Liver (tissue), 9 donors: ENCODE results near the gene RAG1. TPM values are rescaled to one million over a fixed set of nuclear protein-coding genes. Genes with fewer than 3 reads are reported as not detected.

Source experiments
- DNase-seq: peaks from one replicate; pipeline ENCODE4 v3.0.0-alpha.2; 2017; ENCODE audit warnings: low spot score
- H3K27ac ChIP-seq, 2 donors: one replicate each; pipeline ENCODE4 v1.7.0; 2013; ENCODE audit warnings: inconsistent platforms in 2 of 2, low read length in 2 of 2, control low read depth in 1 of 2, low read depth in 1 of 2, mild to moderate bottlenecking in 1 of 2
- H3K27me3 ChIP-seq, 4 donors: one replicate each; pipeline versions ENCODE4 v1.6.1 to v1.7.0; 2013; ENCODE audit warnings: low read length in 3 of 4, inconsistent platforms in 1 of 4, mild to moderate bottlenecking in 1 of 4, moderate library complexity in 1 of 4; ENCODE audit not compliant: control insufficient read depth in 4 of 4, insufficient read depth in 4 of 4
- H3K36me3 ChIP-seq, 4 donors: one replicate each; pipeline versions ENCODE4 v1.6.1 to v1.7.0; 2013; ENCODE audit warnings: low read length in 3 of 4, mild to moderate bottlenecking in 3 of 4, low read depth in 1 of 4, moderate library complexity in 1 of 4; ENCODE audit not compliant: control insufficient read depth in 4 of 4, insufficient read depth in 3 of 4
- H3K4me1 ChIP-seq, 4 donors: one replicate each; pipeline versions ENCODE4 v1.6.1 to v1.7.0; 2013; ENCODE audit warnings: low read length in 3 of 4, mild to moderate bottlenecking in 3 of 4, moderate library complexity in 1 of 4; ENCODE audit not compliant: control insufficient read depth in 4 of 4, insufficient read depth in 4 of 4
- H3K4me3 ChIP-seq, 3 donors: one replicate each; pipeline versions ENCODE4 v1.6.1 to v1.7.0; 2013; ENCODE audit warnings: low read length in 3 of 3, control low read depth in 1 of 3, low read depth in 1 of 3, mild to moderate bottlenecking in 1 of 3
- H3K9ac ChIP-seq, 2 donors: one replicate each; pipeline ENCODE4 v1.7.0; 2013; ENCODE audit warnings: low read length in 2 of 2, mild to moderate bottlenecking in 2 of 2, moderate library complexity in 2 of 2, control low read depth in 1 of 2, low read depth in 1 of 2
- H3K9me3 ChIP-seq, 4 donors: one replicate each; pipeline versions ENCODE4 v1.6.1 to v1.7.0; 2013; ENCODE audit warnings: low read length in 3 of 4; ENCODE audit not compliant: control insufficient read depth in 4 of 4
- ATF3 ChIP-seq: IDR thresholded peaks from 2 replicates; pipeline ENCODE4 v1.6.1; 2016; ENCODE audit warnings: antibody characterized with exemption
- CTCF ChIP-seq: fragments of 150-350 bp; IDR thresholded peaks from 2 replicates; pipeline ENCODE4 v1.5.1; 2017; ENCODE audit warnings: improper control_type of control experiment, low read depth, low read length; ENCODE audit not compliant: missing input control
- FOXA1 ChIP-seq: IDR thresholded peaks from 2 replicates; pipeline ENCODE4 v1.6.1; 2016; ENCODE audit warnings: antibody characterized with exemption
- FOXA2 ChIP-seq: IDR thresholded peaks from 2 replicates; pipeline ENCODE4 v1.6.1; 2016; ENCODE audit warnings: antibody characterized with exemption
- GABPA ChIP-seq, 2 donors: IDR thresholded peaks in 1 of 2; conservative IDR thresholded peaks in 1 of 2; 2 replicates each; pipeline ENCODE4 v1.6.1; 2016; ENCODE audit warnings: antibody characterized with exemption in 2 of 2, mild to moderate bottlenecking in 1 of 2, moderate library complexity in 1 of 2
- HNF4A ChIP-seq, 2 donors: conservative IDR thresholded peaks; 2 replicates each; pipeline ENCODE4 v1.6.1; 2016; ENCODE audit warnings: antibody characterized with exemption in 2 of 2, mild to moderate bottlenecking in 2 of 2
- HNF4G ChIP-seq: IDR thresholded peaks from 2 replicates; pipeline ENCODE4 v1.6.1; 2016; ENCODE audit warnings: antibody characterized with exemption
- JUND ChIP-seq, 2 donors: IDR thresholded peaks; 2 replicates each; pipeline ENCODE4 v1.6.1; 2016; ENCODE audit warnings: antibody characterized with exemption in 2 of 2
- MAX ChIP-seq: IDR thresholded peaks from 2 replicates; pipeline ENCODE4 v1.6.1; 2016; ENCODE audit warnings: antibody characterized with exemption
- NR2F2 ChIP-seq: IDR thresholded peaks from 2 replicates; pipeline ENCODE4 v1.6.1; 2016; ENCODE audit warnings: antibody characterized with exemption
- REST ChIP-seq: IDR thresholded peaks from 2 replicates; pipeline ENCODE4 v1.6.1; 2016; ENCODE audit warnings: antibody characterized with exemption, mild to moderate bottlenecking
- SP1 ChIP-seq: IDR thresholded peaks from 2 replicates; pipeline ENCODE4 v1.6.1; 2018; ENCODE audit warnings: antibody characterized with exemption, mild to moderate bottlenecking
- YY1 ChIP-seq: IDR thresholded peaks from 2 replicates; pipeline ENCODE4 v1.6.1; 2016; ENCODE audit warnings: antibody characterized with exemption, mild to moderate bottlenecking
- ZBTB33 ChIP-seq: IDR thresholded peaks from 2 replicates; pipeline ENCODE4 v1.6.1; 2016; ENCODE audit warnings: antibody characterized with exemption
- WGBS: extraction: QIAGEN DNeasy Blood & Tissue Kit; methylation state at CpG from one replicate; pipeline ENCODE4 v1.1.7; 2013; 5-methylcytosine and 5-hydroxymethylcytosine counted together
- polyA plus RNA-seq, 2 donors: library from polyadenylated mRNA; stranded (reverse) in 1 of 2; unstranded in 1 of 2; fragments of 200-250 nt in 1 of 2; fragments of >200 nt in 1 of 2; fragmentation: Nextera tagmentation in 1 of 2; extraction: Ambion mirVana in 1 of 2; gene quantifications; one replicate each; pipeline versions ENCODE4 v1.2.1 to v1.2.3, GENCODE V29; 2013 to 2015
- total RNA-seq, 2 donors: library from RNA; depleted of rRNA; stranded (reverse); fragments of >200 nt; gene quantifications; one replicate each; pipeline ENCODE4 v1.2.3, GENCODE V29; 2014
- donor health status: healthy.
- donor health status: healthy.
- donor health status: healthy.
- donor health status: healthy.
- donor health status: healthy.

The RAG1 gene
- total and polyA plus RNA-seq, 4 donors = 0.43 to 4.3 (median 0.93) TPM

- Histone ChIP-seq H3K27ac (no peak overlapping the region), H3K36me3 (no peaks in the 10 kb centered on the region), H3K4me1 (no peaks in the 10 kb centered on the region), H3K9me3 (no peaks in the 10 kb centered on the region), H3K4me3 (no peak overlapping the region), H3K9ac (no peak overlapping the region), H3K27me3 (no peaks in the 10 kb centered on the region)
- no peak for DNase-seq
- WGBS = 76% methylated on average over 3 of the region's 3 CpGs
- no peak for TF ChIP-seq JUND (IDR thresholded peaks at IDR 0.05)
- TF ChIP-seq YY1 = no peak
- TF ChIP-seq NR2F2 = no peak
- TF ChIP-seq HNF4A (conservative IDR thresholded peaks at IDR 0.05) = no peak
- no peak for TF ChIP-seq SP1
- TF ChIP-seq FOXA1 = no peak
- no peak for TF ChIP-seq FOXA2
- TF ChIP-seq ZBTB33 = no peak
- no peak for TF ChIP-seq REST
- TF ChIP-seq HNF4G = no peak
Observed at GRCh38 chr11:36618363-36619047, 50.7 kb downstream of the RAG1 start.

GRCh38 chr11:36619502-36619901, 51.7 kb downstream of the RAG1 start:
- 62% methylated on average over 5 of the region's 5 CpGs for WGBS
- H3K4me3 ChIP-seq = no peak overlapping the region
- no peak overlapping the region for H3K9ac ChIP-seq
- no peaks in the 10 kb centered on the region for H3K4me1 ChIP-seq
- no peaks in the 10 kb centered on the region for H3K36me3 ChIP-seq
- H3K27me3 ChIP-seq = no peaks in the 10 kb centered on the region
- DNase-seq = no peak
- no peaks in the 10 kb centered on the region for H3K9me3 ChIP-seq
- no peak overlapping the region for H3K27ac ChIP-seq
- TF ChIP-seq GABPA (IDR thresholded peaks at IDR 0.05 in 1 of 2, conservative IDR thresholded peaks at IDR 0.05 in 1 of 2) = no peak
- no peak for TF ChIP-seq HNF4A (conservative IDR thresholded peaks at IDR 0.05)
- no peak for TF ChIP-seq YY1
- TF ChIP-seq SP1 = no peak
- no peak for TF ChIP-seq HNF4G
- TF ChIP-seq CTCF = no peak
- TF ChIP-seq MAX = no peak
- no peak for TF ChIP-seq JUND (IDR thresholded peaks at IDR 0.05)
- TF ChIP-seq ATF3 = no peak
